GM12891 (cell line): Measurements from ENCODE around the gene ASB15. TPM values are rescaled to one million over a fixed set of nuclear protein-coding genes. Genes with fewer than 3 reads are reported as not detected.
"Not testable (repeated sequence)": the region's sequence is repeated elsewhere in the genome, so short reads cannot be mapped to it uniquely, and the experiment has no call there.

Experiments used
- DNase-seq: peaks from one replicate; pipeline ENCODE4 v3.0.0; 2011; ENCODE audit warnings: low spot score; ENCODE audit not compliant: insufficient read length
- FAIRE-seq: peaks from 2 replicates; lab custom pipeline; 2011; peaks lifted over from hg19 to GRCh38; lab: Jason Lieb, UNC
- PAX5 ChIP-seq: IDR thresholded peaks from 2 replicates; pipeline ENCODE4 v1.6.1; 2011; ENCODE audit warnings: low read length, moderate library complexity, mild to moderate bottlenecking; ENCODE audit not compliant: insufficient read depth, severe bottlenecking
- POLR2A ChIP-seq: IDR thresholded peaks from 2 replicates; pipeline ENCODE4 v1.6.1; 2011; ENCODE audit warnings: low read depth, low read length, control low read depth
- POLR2AphosphoS5 ChIP-seq: IDR thresholded peaks from 2 replicates; pipeline ENCODE4 v1.6.1; 2011; ENCODE audit warnings: low read depth, low read length, control low read depth
- POU2F2 ChIP-seq: IDR thresholded peaks from 2 replicates; pipeline ENCODE4 v1.6.1; 2011; ENCODE audit warnings: low read depth, mild to moderate bottlenecking, control low read depth, low read length, moderate library complexity
- SPI1 ChIP-seq: IDR thresholded peaks from 2 replicates; pipeline ENCODE4 v1.6.1; 2011; ENCODE audit warnings: low read depth, low read length, control low read depth
- TAF1 ChIP-seq: IDR thresholded peaks from 2 replicates; pipeline ENCODE4 v1.6.1; 2011; ENCODE audit warnings: low read depth, low read length, control low read depth
- polyA plus RNA-seq: library from polyadenylated mRNA; unstranded; fragments of >200 nt; gene quantifications from one replicate; pipeline ENCODE4 v1.2.1, GENCODE V29; 2012; ENCODE audit warnings: low read depth, missing spikeins, inconsistent platforms; ENCODE audit not compliant: missing spikeins

The ASB15 gene
- polyA plus RNA-seq, result not detected

GRCh38 chr7:123601530-123601929 is at the start of gene ASB15:
ASB15 (plus strand) TSS chr7:123601821; CDS start chr7:123614503, 12,682 bp downstream.
- no peak for DNase-seq
- no peak for TF ChIP-seq POLR2A
- TF ChIP-seq TAF1, result no peak
- TF ChIP-seq POU2F2, result no peak
- no peak for TF ChIP-seq SPI1
- no peak for FAIRE-seq

DNA sequence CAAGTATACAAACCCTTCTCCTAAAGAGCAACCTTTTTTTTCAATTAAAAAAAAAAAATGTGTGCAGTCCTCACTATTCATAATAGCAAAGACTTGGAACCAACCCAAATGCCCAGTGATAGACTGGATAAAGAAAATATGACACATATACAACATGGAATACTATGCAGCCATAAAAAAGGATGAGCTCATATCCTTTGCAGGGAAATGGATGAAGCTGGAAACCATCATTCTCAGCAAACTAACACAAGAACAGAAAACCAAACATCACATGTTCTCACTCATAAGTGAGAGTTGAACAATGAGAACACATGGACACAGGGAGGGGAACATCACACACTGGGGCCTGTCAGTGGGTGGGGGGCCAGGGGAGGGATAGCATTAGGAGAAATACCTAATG is 49.5 kb upstream of the ASB15 start:
- not testable (repeated sequence) for FAIRE-seq, DNase-seq

- FAIRE-seq (no peak), DNase-seq (no peak)
- TF ChIP-seq TAF1 (no peak), POLR2AphosphoS5 (no peak), POU2F2 (no peak), POLR2A (no peak), PAX5 (no peak), SPI1 (no peak)
Measured at GRCh38 chr7:123552641-123553040, 49.0 kb upstream of the ASB15 start.

DNA sequence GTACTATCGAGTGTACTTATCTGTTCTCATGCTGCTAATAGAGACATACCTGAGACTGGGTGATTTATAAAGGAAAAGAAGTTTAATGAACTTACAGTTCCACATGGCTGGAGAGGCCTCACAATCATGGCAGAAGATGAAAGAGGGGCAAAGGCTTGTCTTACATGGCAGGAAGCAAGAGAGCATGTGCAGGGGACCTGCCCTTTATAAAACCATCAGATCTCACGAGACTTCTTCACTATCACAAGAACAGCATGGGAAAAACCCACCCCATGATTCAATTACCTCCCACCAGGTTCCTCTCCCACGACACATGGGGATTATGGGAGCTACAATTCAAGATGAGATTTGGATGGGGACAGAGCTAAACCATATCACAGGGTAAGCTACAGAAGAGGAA is 48.5 kb upstream of the ASB15 start:
- TF ChIP-seq POU2F2, result no peak
- no peak for TF ChIP-seq PAX5
- TF ChIP-seq TAF1, result no peak
- no peak for TF ChIP-seq POLR2AphosphoS5
- TF ChIP-seq POLR2A, result no peak
- TF ChIP-seq SPI1, result no peak
- no peak for DNase-seq
- no peak for FAIRE-seq

GRCh38 chr7:123555484-123555883 is 46.1 kb upstream of the ASB15 start:
- TF ChIP-seq POLR2AphosphoS5, result no peak
- TF ChIP-seq POLR2A, result no peak
- TF ChIP-seq POU2F2, result no peak
- no peak for TF ChIP-seq PAX5
- TF ChIP-seq SPI1, result no peak
- no peak for TF ChIP-seq TAF1
- DNase-seq (no peak), FAIRE-seq (no peak)

DNA sequence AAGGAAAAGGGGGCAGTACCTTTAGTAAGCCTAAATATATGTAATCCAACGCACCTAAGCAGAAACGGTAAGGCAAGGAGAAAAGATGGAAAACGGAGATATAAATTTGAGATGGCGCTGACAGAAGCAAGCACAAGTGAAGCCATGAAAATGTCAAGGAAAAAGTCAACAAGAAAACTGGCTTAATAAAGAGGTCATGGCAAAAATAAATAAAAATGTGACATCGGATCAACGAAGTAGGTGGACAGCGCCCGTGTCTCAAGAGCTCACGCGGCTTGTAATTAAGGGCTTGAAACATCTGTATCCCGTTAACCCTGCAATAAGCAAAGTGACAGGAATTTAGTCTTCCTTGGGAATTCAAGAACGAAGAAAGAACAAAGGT is 44.6 kb upstream of the ASB15 start:
- FAIRE-seq (no peak), DNase-seq (no peak)
- TF ChIP-seq POU2F2 (no peak), TAF1 (no peak)

DNA sequence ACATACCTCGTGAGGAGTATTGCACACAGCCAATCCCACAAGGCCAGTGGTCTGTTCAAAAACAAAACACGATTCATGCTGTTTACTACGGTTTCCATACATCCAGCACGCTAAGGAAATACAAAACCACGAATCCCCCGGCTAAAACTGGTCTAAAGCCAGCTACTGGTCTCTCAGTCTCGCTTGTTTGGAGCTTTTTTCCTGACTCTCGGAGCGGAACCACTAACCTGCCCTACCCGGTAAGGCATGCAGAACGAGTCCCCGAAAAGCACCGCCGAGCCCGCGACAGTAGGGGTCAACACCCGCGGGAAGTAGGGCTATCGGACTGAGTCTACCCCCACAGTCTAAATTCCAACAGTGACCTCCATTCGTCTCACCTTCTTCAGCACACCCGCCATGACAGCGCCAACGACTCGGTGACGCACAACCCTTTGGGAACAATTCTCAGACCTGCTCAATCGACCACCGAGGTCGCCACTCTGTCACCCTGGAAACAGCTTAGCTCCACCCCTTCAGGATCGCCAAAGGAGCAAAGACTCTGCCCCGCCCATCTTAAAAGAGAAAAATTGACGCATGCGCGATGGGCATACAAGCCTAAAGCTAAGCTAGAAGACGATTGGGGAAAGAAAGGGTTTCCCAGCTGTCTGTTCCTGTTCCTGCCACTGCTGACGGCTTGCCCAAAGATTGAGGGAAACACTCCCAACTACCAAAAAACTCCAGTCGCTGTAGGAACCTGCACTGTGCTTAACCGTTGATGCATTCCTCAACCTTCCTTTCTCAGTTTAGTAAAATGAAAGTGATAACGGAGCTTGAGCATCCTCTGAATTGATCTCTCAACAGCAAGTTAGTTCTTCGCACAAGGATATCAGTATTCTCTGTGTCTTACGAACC is 44.0 kb upstream of the ASB15 start, which contains the start of gene NDUFA5:
NDUFA5 (minus strand) TSS at position 421 of the 891 bp plus-strand sequence; CDS start at position 398, 23 bp downstream.
- FAIRE-seq, result peak; percentile 97

GRCh38 chr7:123558289-123558874 is 43.2 kb upstream of the ASB15 start:
- no peak for DNase-seq
- no peak for FAIRE-seq

More for the DNA sequence above, 44.0 kb upstream of the ASB15 start, which contains the start of gene NDUFA5:
- TF ChIP-seq SPI1 (no peak), POLR2A (peak; percentile 78), PAX5 (peak; percentile 33), TAF1 (peak; percentile 89), POLR2AphosphoS5 (peak; percentile 75), POU2F2 (peak; percentile 62; the same call in 1 of the 2 replicates)
- DNase-seq, result peak; percentile 45

DNA sequence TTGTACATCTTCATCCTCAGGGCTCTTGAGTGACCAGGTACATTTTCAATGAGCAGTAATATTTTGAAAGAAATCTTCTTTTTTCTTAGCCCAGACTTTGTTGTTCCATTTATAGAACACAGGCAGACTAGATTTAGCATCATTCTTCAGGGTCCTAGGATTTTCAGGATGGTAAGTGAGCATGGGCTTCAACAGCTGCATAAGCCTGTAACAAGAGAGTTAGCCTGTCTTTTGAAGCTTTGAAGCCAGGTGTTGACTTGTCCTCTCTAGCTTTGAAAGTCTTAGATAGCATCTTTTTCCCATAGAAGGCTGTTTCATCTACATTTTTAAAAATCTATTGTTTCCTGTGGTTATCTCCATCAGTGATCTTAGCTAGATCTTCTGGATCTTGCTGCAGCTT is 39.5 kb upstream of the ASB15 start:
- DNase-seq (no peak), FAIRE-seq (no peak)
- TF ChIP-seq POLR2AphosphoS5, result no peak

More at GRCh38 chr7:123558289-123558874, 43.2 kb upstream of the ASB15 start:
- TF ChIP-seq POLR2AphosphoS5, result no peak
- TF ChIP-seq PAX5, result no peak
- no peak for TF ChIP-seq POU2F2
- TF ChIP-seq TAF1, result no peak
- TF ChIP-seq POLR2A, result no peak
- no peak for TF ChIP-seq SPI1

- FAIRE-seq (no peak), DNase-seq (no peak)
- TF ChIP-seq POU2F2, result no peak
Measured at GRCh38 chr7:123569352-123570010, 32.1 kb upstream of the ASB15 start.
